Fibroblast of the aortic adventitia (primary cell): ENCODE results near the gene CHST15. TPM values are rescaled to one million over a fixed set of nuclear protein-coding genes. Genes with fewer than 3 reads are reported as not detected.
A peak's percentile ranks its signal among the peaks of the same experiment; 100 is the strongest.

Experiments
- DNase-seq: peaks from one replicate; pipeline ENCODE4 v3.0.0-alpha.2; 2010; ENCODE audit warnings: low read depth
- H3K4me3 ChIP-seq: 2 replicates; pipeline ENCODE4 v1.5.1; 2011; ENCODE audit warnings: low read depth, mild to moderate bottlenecking, control low read depth, low read length, moderate library complexity
- CTCF ChIP-seq: IDR thresholded peaks from 2 replicates; pipeline ENCODE4 v1.5.1; 2011; ENCODE audit warnings: mild to moderate bottlenecking, low read length, control low read depth, inconsistent platforms; ENCODE audit not compliant: insufficient read depth
- total RNA-seq: library from RNA; depleted of rRNA; stranded (reverse); fragments of >200 nt; gene quantifications from 2 replicates; pipeline ENCODE4 v1.2.3, GENCODE V29; 2012; ENCODE audit warnings: low replicate concordance

The CHST15 gene
- total RNA-seq, 1 donor: 2.0 TPM

- no peak for TF ChIP-seq CTCF
- no peak overlapping the region for H3K4me3 ChIP-seq
- DNase-seq: no peak
These were observed 123.0 kb downstream of the CHST15 start for GRCh38 chr10:123970207-123970926.

DNA sequence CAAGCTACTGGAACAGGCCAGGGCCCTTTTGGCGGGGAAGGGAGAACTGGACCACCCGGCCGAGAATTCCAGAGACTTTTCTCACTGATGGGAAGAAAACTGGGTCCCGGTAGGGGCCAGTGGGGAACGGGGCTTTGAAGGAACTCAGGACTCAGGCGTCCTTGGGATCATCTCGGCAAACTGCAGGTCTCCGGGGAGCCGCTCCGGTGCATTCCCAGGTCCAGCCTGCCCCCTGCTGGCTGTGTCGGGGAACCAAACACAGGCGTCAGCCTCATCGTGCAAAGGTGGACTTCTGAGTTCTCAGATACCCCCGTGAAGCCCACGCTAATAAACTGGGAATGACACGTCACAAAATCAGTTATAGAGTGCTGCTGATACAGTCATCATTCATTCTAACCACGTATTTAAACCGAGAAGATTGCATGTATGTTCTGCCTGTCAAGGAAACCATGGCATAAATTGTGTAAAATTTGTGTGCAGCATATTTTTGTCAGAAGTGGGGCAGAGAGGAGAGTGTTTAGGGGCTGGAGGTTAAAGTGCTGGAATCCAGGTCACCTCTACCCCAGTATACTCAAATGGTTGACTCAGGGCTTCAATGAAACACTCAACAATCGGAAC lies 125.7 kb downstream of the CHST15 start:
- H3K4me3 ChIP-seq: no peak overlapping the region
- TF ChIP-seq CTCF: peak; percentile 92
- peak; percentile 72 for DNase-seq

DNA sequence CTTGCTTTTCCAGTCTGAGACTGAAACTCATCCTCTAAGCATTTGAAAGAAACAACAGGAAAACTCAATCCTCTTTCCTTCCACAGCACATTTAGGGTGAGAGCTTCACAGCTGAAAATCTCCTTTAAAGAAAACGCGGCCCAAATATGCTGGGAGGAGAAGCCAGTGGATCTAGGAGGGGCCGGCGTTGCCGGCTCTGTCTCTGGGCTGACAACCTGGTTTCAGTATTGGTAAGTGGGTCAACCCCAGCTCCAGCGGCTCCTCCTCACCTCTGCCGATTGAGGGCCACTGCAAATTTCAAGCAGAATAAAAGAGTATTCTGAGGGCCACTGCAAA lies 126.5 kb downstream of the CHST15 start:
- peak; percentile 41 for DNase-seq
- TF ChIP-seq CTCF: no peak

DNA sequence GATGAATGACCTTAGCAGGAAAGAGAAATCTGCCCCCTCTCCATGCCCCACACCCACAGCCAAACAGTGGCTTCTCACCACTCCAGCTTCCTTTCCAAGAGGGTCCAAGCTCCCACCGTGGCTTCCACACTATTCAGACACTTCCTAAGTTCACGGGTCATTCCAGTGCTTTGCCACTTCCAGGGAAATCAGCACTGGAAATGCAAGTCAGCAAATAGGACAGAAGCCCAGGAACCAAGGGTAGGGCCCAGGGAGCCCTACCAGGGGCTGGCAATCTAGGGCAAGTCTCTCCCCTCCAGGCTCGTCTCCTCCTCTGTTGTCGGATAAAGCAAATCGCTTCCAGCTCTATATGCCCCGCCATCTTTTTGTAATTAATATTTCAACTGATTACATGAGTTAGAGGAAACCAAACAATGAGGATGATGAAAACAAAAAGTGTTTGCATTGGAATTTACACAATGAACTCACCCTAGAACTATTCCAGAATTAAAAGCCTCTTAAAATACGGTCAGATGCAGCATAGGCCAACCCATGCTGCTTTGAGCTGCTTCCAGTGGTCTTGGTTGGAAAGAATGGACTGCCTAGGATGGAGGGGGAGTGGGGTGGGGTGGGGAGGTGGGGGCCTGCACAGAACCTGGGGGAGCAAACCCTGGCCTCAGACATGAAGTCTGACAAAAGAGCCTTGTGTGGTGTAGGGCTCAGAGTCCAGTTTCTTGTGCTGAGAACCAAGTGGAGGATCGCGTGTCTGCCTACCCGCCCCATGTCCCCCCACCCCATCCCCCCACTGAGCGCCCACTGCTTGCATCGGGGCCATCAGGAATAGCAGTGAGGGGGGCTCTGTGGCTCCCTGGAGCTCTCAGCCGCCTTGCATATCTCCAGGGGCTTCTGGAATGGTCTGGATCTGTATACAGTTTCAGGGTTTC lies 127.2 kb downstream of the CHST15 start:
- H3K4me3 ChIP-seq: no peak overlapping the region
- peak; percentile 51 for DNase-seq
- TF ChIP-seq CTCF: no peak

More for the DNA sequence above, 126.5 kb downstream of the CHST15 start:
- no peak overlapping the region for H3K4me3 ChIP-seq

DNA sequence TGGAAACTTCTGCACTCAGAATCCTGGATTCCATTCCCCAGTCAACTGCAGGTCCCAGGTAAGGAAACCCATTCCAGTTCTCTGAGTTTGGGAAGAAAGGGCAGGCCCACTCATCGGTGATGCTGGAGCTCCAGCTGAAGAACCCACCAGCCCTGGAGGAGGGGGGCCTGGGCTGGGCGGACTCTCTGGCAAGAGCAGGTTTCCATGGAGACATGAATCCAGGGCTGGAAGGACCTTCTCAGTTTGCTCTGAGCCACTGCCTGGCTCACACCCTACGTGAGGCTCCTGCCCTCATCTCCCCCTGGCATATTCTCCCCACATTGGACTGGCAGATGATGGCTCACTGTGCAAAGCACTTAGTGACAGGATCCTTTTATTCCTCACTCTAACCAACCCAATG lies 128.4 kb downstream of the CHST15 start:
- H3K4me3 ChIP-seq: no peak overlapping the region
- TF ChIP-seq CTCF: no peak
- no peak for DNase-seq

GRCh38 chr10:123962756-123963530 lies 130.5 kb downstream of the CHST15 start:
- no peak for TF ChIP-seq CTCF
- DNase-seq: no peak
- no peak overlapping the region for H3K4me3 ChIP-seq
